SU-DHL-6 (cell line): ENCODE data around the gene CACNB4.

ENCODE experiments used
- H2AFZ ChIP-seq: fragments of 200-600 bp; sonication (generic); 2 replicates; pipeline ENCODE4 v1.6.1; 2014; ENCODE audit warnings: low read depth, mild to moderate bottlenecking, moderate library complexity, mixed read lengths, antibody characterized with exemption, low read length; ENCODE audit not compliant: severe bottlenecking
- H3F3A ChIP-seq: fragments of 200-600 bp; shearing (Covaris generic); 2 replicates; pipeline ENCODE4 v1.6.0; 2016; ENCODE audit warnings: antibody characterized with exemption, mild to moderate bottlenecking; ENCODE audit not compliant: insufficient read depth
- H3K27ac ChIP-seq: fragments of 200-600 bp; sonication (generic); 2 replicates; pipeline ENCODE4 v1.5.1; 2016; ENCODE audit warnings: low read depth, mild to moderate bottlenecking, low read length, moderate library complexity, mixed read lengths
- H3K27me3 ChIP-seq: fragments of 200-600 bp; sonication (generic), shearing (Covaris generic); 2 replicates; pipeline ENCODE4 v1.6.0; 2014; ENCODE audit warnings: mild to moderate bottlenecking, low read length
- H3K36me3 ChIP-seq: fragments of 200-600 bp; sonication (generic); 2 replicates; pipeline ENCODE4 v1.6.1; 2014; ENCODE audit warnings: mild to moderate bottlenecking, low read length, mixed read lengths
- H3K4me2 ChIP-seq: fragments of 300-600, 200-600 bp; shearing (Covaris generic), sonication (generic); 2 replicates; pipeline ENCODE4 v1.6.0; 2014; ENCODE audit warnings: low read length, low read depth, mild to moderate bottlenecking; ENCODE audit not compliant: poor library complexity, severe bottlenecking
- H3K4me3 ChIP-seq: fragments of 200-600 bp; sonication (generic); 2 replicates; pipeline ENCODE4 v1.5.1; 2014; ENCODE audit warnings: antibody characterized with exemption, low read length, mild to moderate bottlenecking, mixed read lengths; ENCODE audit not compliant: insufficient read depth, poor library complexity, severe bottlenecking
- H3K79me2 ChIP-seq: fragments of 200-600 bp; sonication (generic); 2 replicates; pipeline ENCODE4 v1.6.1; 2014; ENCODE audit warnings: mild to moderate bottlenecking, low read length, moderate library complexity; ENCODE audit not compliant: insufficient read depth
- H3K9ac ChIP-seq: fragments of 200-600 bp; sonication (generic); 2 replicates; pipeline ENCODE4 v1.7.0; 2014; ENCODE audit warnings: mild to moderate bottlenecking, low read length
- H3K9me2 ChIP-seq: fragments of 200-600 bp; sonication (generic); replicated peaks from 2 replicates; pipeline ENCODE4 v1.6.1; 2014; ENCODE audit warnings: low read length; ENCODE audit not compliant: insufficient read depth
- H3K9me3 ChIP-seq: fragments of 200-600 bp; sonication (generic); 2 replicates; pipeline ENCODE4 v1.6.1; 2014; ENCODE audit warnings: low read length, mixed read lengths; ENCODE audit not compliant: insufficient read depth
- H4K20me1 ChIP-seq: fragments of 200-600 bp; sonication (generic); 2 replicates; pipeline ENCODE4 v1.6.1; 2014; ENCODE audit warnings: low read depth, mild to moderate bottlenecking, antibody characterized with exemption, low read length, moderate library complexity, mixed read lengths
- EZH2phosphoT487 ChIP-seq: fragments of 200-600 bp; sonication (generic), shearing (Covaris generic); conservative IDR thresholded peaks from 2 replicates; pipeline ENCODE4 v1.6.1; 2018; ENCODE audit warnings: mild to moderate bottlenecking, antibody characterized with exemption, low read length, moderate library complexity, mixed read lengths
- TF ChIP-seq, protein P1 (sequence below): fragments of 200-600 bp; sonication (generic); IDR thresholded peaks from one replicate; pipeline ENCODE4 v1.5.1; 2017; ENCODE audit warnings: antibody characterized with exemption, mild to moderate bottlenecking, low read length, moderate library complexity; ENCODE audit not compliant: insufficient read depth, poor library complexity, severe bottlenecking

Gene CACNB4

DNA sequence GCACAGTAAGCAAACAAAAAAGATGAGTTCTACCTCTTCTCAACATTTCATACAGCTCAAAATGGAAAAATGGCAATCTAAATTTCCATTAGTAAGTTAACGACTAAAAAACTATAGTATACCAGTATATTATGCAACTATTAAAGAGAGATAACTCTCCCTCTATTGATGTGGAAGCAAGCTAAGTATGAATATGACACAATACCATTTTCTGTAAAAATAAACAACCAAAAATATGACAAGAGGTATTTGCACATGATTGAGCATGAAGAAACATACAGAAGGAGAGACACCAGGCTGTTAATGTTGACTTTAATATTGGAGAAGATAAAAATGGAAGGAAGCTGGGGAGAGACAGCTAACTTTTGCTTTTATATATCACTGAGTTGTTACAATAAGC lies 167.1 kb downstream of the CACNB4 start:
- no peaks in the 10 kb centered on the region for H4K20me1 ChIP-seq
- H3K9me2 ChIP-seq = no peaks in the 10 kb centered on the region
- no peaks in the 10 kb centered on the region for H3K36me3 ChIP-seq
- no peaks in the 10 kb centered on the region for H3K79me2 ChIP-seq
- TF ChIP-seq, protein P1, sequence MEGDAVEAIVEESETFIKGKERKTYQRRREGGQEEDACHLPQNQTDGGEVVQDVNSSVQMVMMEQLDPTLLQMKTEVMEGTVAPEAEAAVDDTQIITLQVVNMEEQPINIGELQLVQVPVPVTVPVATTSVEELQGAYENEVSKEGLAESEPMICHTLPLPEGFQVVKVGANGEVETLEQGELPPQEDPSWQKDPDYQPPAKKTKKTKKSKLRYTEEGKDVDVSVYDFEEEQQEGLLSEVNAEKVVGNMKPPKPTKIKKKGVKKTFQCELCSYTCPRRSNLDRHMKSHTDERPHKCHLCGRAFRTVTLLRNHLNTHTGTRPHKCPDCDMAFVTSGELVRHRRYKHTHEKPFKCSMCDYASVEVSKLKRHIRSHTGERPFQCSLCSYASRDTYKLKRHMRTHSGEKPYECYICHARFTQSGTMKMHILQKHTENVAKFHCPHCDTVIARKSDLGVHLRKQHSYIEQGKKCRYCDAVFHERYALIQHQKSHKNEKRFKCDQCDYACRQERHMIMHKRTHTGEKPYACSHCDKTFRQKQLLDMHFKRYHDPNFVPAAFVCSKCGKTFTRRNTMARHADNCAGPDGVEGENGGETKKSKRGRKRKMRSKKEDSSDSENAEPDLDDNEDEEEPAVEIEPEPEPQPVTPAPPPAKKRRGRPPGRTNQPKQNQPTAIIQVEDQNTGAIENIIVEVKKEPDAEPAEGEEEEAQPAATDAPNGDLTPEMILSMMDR = no peak
- no peak for TF ChIP-seq EZH2phosphoT487
- H3K27ac ChIP-seq = no peak overlapping the region
- H3K9me3 ChIP-seq = no peaks in the 10 kb centered on the region
- no peaks in the 10 kb centered on the region for H3K27me3 ChIP-seq
- H3K9ac ChIP-seq = no peak overlapping the region
- H3F3A ChIP-seq = no peaks in the 10 kb centered on the region
- H3K4me3 ChIP-seq = no peak overlapping the region
- H2AFZ ChIP-seq = no peak overlapping the region
- no peak overlapping the region for H3K4me2 ChIP-seq

DNA sequence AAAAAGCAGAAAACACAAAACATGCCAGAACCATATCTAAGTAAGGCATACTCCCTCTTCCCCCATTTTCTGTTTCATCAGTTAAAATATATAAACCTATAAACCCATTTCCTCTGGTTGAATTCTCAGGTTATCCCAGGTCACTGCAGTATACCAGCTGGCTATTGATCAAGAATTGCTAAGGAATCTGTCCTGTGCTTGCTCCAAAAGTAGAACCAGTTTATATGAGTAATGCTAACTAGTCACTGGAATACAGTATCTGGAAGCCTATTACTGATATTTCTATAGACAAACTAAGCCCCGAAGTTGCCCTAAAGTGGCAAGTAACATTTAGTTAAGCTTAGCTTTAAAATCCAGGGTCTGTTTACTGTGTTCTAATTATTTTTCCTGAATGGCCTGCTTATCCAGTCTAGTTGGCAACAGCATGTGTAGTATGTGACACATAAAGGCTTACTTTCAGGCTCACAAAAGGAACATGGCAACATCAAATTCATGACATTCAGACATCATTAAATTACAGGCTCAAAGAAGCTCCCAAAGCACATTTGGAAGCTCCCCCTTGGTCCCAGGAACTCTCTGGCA lies 167.7 kb downstream of the CACNB4 start:
- TF ChIP-seq, protein P1 = no peak
- no peak for TF ChIP-seq EZH2phosphoT487
- Histone ChIP-seq H3F3A (no peaks in the 10 kb centered on the region), H3K27ac (no peak overlapping the region), H3K9ac (no peak overlapping the region), H3K27me3 (no peaks in the 10 kb centered on the region), H4K20me1 (no peaks in the 10 kb centered on the region), H3K9me3 (no peaks in the 10 kb centered on the region), H3K4me2 (no peak overlapping the region), H2AFZ (no peak overlapping the region), H3K36me3 (no peaks in the 10 kb centered on the region), H3K4me3 (no peak overlapping the region), H3K79me2 (no peaks in the 10 kb centered on the region), H3K9me2 (no peaks in the 10 kb centered on the region)

DNA sequence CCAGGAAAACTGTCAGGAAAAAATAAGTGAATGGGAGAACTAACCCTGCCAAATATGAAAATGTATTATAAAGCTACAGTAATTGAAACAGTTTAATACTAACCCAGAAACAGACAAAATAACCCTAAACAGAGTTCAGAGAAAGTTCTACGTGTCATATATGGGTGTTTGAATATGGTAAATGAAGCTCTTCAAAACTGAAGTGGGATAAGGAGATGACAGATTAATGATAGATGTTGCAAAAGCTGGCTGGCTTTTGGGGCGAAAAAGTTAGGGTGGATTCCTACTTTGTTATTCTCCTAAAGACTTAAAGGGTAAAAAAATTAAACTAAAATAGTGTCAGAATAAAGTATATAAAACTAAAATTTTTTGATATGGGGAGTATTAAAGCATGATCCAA lies 168.8 kb downstream of the CACNB4 start:
- Histone ChIP-seq H3K27me3 (no peaks in the 10 kb centered on the region), H3K4me3 (no peak overlapping the region), H3F3A (no peaks in the 10 kb centered on the region), H3K9me2 (no peaks in the 10 kb centered on the region), H2AFZ (no peak overlapping the region), H3K9me3 (no peaks in the 10 kb centered on the region), H3K27ac (no peak overlapping the region), H3K79me2 (no peaks in the 10 kb centered on the region), H4K20me1 (no peaks in the 10 kb centered on the region), H3K4me2 (no peak overlapping the region), H3K9ac (no peak overlapping the region), H3K36me3 (no peaks in the 10 kb centered on the region)
- TF ChIP-seq EZH2phosphoT487 = no peak
- TF ChIP-seq, protein P1 = no peak
